Activated naive CD8-positive, alpha-beta T cell treated with anti-CD3 and anti-CD28 coated beads, Interleukin-2, amount 50 U/mL, for 16 hours (primary cell): ENCODE measurements around the gene ASGR2.
"Not testable (repeated sequence)": the region's sequence is repeated elsewhere in the genome, so short reads cannot be mapped to it uniquely, and the experiment has no call there.

Experiments
- DNase-seq: peaks from one replicate; pipeline ENCODE4 v3.0.0-alpha.2; 2020; ENCODE audit warnings: low read depth, low spot score

ASGR2 gene

GRCh38 chr17:7126386-7126785, 11.8 kb upstream of the ASGR2 start:
- DNase-seq, result not testable (repeated sequence)

GRCh38 chr17:7124923-7125322, 10.3 kb upstream of the ASGR2 start:
- no peak for DNase-seq

GRCh38 chr17:7123844-7124243, 9.2 kb upstream of the ASGR2 start:
- no peak for DNase-seq

- no peak for DNase-seq
Measured at GRCh38 chr17:7122381-7122780, 7.8 kb upstream of the ASGR2 start.

- not testable (repeated sequence) for DNase-seq
Measured at GRCh38 chr17:7120635-7121034, 6.0 kb upstream of the ASGR2 start.

GRCh38 chr17:7120123-7120522, 5.5 kb upstream of the ASGR2 start:
- DNase-seq, result no peak

GRCh38 chr17:7119314-7119713, 4.7 kb upstream of the ASGR2 start:
- DNase-seq, result no peak

GRCh38 chr17:7114875-7115614, 423 bp upstream of the ASGR2 start:
- DNase-seq, result no peak

- DNase-seq, result no peak
Measured at GRCh38 chr17:7113273-7114071, 1.1 kb downstream of the ASGR2 start.

GRCh38 chr17:7112510-7113108, 2.0 kb downstream of the ASGR2 start:
- DNase-seq, result no peak

- DNase-seq, result no peak
Measured at GRCh38 chr17:7111784-7112509, 2.7 kb downstream of the ASGR2 start.

- no peak for DNase-seq
Measured at GRCh38 chr17:7110617-7111306, 3.9 kb downstream of the ASGR2 start.

GRCh38 chr17:7109461-7110322, 4.9 kb downstream of the ASGR2 start:
- no peak for DNase-seq

- no peak for DNase-seq
Measured at GRCh38 chr17:7108981-7109380, 5.6 kb downstream of the ASGR2 start.

GRCh38 chr17:7108560-7108925, 6.1 kb downstream of the ASGR2 start:
- no peak for DNase-seq

GRCh38 chr17:7107795-7108559, 6.6 kb downstream of the ASGR2 start:
- no peak for DNase-seq

- DNase-seq, result no peak
Measured at GRCh38 chr17:7107012-7107754, 7.4 kb downstream of the ASGR2 start.

- no peak for DNase-seq
Measured at GRCh38 chr17:7102421-7102820, 12.2 kb downstream of the ASGR2 start.

- DNase-seq, result no peak
Measured at GRCh38 chr17:7101531-7101930, 13.1 kb downstream of the ASGR2 start.
